ENCODE data around the gene TBC1D19.

Gene TBC1D19

DNA sequence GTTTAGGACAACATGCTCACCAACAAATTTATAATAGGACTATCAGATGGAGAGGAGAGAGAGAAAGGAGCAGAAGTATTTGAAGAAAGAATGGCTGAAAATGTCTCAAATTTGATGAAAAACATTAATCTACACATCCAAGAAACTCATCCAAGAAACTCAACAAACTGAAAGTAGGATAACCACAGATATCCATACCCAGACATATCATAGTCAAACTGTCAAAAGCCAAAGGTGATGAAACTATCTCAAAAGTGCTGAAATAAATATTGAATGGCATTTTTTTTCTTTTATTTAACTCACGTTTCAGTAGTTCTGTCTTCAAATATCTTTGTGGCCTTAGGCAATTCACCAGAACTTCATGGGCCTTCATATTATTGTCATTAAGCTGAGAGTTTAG lies 116.2 kb downstream of the TBC1D19 start:
- TF ChIP-seq, protein P1, sequence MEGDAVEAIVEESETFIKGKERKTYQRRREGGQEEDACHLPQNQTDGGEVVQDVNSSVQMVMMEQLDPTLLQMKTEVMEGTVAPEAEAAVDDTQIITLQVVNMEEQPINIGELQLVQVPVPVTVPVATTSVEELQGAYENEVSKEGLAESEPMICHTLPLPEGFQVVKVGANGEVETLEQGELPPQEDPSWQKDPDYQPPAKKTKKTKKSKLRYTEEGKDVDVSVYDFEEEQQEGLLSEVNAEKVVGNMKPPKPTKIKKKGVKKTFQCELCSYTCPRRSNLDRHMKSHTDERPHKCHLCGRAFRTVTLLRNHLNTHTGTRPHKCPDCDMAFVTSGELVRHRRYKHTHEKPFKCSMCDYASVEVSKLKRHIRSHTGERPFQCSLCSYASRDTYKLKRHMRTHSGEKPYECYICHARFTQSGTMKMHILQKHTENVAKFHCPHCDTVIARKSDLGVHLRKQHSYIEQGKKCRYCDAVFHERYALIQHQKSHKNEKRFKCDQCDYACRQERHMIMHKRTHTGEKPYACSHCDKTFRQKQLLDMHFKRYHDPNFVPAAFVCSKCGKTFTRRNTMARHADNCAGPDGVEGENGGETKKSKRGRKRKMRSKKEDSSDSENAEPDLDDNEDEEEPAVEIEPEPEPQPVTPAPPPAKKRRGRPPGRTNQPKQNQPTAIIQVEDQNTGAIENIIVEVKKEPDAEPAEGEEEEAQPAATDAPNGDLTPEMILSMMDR (IDR thresholded peaks at IDR 0.05) = no peak
- no peak overlapping the region for H3K9ac ChIP-seq
- no peaks in the 10 kb centered on the region for H3K9me3 ChIP-seq (ENCODE audit: control insufficient read depth, low read length)
- no peaks in the 10 kb centered on the region for H3K36me3 ChIP-seq (ENCODE audit: control insufficient read depth, insufficient read depth, low read length)
- no peak overlapping the region for H3K27ac ChIP-seq
- no peak overlapping the region for H2AFZ ChIP-seq
- H3K79me2 ChIP-seq = no peaks in the 10 kb centered on the region
- no peak overlapping the region for H3K4me3 ChIP-seq (ENCODE audit: low read depth, low read length)
- H3K4me2 ChIP-seq (ENCODE audit: low read length) = no peak overlapping the region
- H3K4me1 ChIP-seq = no peaks in the 10 kb centered on the region
- H3K27me3 ChIP-seq (ENCODE audit: control insufficient read depth, insufficient read depth, low read length) = no peaks in the 10 kb centered on the region

DNA sequence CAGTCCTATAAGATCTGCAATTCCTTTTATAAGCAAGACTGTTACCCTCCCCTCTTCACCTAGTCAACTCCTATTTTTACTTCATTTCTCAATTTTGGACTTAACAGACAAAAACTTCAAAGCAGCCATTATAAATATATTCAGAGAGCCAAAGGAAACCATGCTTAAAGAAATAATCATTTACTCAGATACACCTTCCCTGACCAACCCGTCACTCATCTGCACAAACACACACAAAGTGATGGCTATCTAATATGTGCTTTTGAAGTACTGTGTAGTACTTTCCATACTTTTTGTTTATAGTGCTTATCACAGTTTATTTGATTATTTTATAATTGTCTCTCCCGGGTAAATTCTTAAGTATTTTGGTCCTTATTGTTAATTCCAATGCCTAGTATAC lies 117.2 kb downstream of the TBC1D19 start:
- Histone ChIP-seq H3K4me2 (ENCODE audit: low read length) (no peak overlapping the region), H3K27me3 (ENCODE audit: control insufficient read depth, insufficient read depth, low read length) (no peaks in the 10 kb centered on the region), H3K36me3 (ENCODE audit: control insufficient read depth, insufficient read depth, low read length) (no peaks in the 10 kb centered on the region), H3K4me1 (no peaks in the 10 kb centered on the region), H3K9ac (no peak overlapping the region), H3K4me3 (ENCODE audit: low read depth, low read length) (no peak overlapping the region), H3K27ac (no peak overlapping the region), H3K9me3 (ENCODE audit: control insufficient read depth, low read length) (no peaks in the 10 kb centered on the region), H3K79me2 (no peaks in the 10 kb centered on the region), H2AFZ (no peak overlapping the region)
- TF ChIP-seq, protein P1 (IDR thresholded peaks at IDR 0.05) = no peak

DNA sequence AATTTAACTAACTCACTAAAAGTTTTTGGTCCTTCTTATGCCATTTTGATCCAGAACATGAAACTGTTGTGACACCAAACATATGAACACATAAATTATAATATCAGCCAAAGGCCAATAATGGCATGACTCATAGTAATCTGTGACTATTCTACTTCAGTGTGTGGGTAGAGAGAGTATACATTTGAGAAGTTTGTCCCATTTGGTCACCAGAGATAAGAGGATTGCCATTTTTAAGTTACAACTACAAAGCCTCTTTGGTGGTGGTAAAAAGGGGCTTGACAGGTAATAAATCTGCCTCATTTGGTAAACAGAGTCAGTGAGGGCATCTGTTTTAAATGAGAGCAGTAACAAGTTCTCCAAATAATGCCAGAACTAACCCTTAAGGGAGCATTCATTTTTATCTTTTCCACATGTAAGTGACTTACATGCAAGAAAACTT lies 117.9 kb downstream of the TBC1D19 start:
- no peak overlapping the region for H3K27ac ChIP-seq

DNA sequence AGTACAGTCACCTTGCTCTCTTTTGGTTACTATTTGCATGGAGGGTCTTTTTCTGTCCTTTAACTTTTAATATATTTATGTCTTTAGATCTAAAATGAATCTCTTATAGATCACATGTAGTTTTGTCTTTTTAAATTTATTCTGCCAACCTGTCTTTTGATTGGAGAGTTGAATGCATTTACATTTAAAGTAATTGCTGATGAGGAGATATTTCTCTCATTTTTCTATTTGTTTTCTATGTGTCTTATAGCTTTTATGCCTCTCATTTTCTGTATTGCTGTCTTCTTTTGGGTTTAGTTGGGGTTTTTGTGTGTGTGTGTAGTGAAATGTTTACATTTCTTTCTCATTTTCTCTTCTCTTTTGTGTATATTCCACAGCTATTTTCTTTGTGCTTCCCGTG lies 123.5 kb downstream of the TBC1D19 start:
- Histone ChIP-seq H3K9me3 (ENCODE audit: control insufficient read depth, low read length) (no peaks in the 10 kb centered on the region), H2AFZ (no peak overlapping the region), H3K27ac (no peak overlapping the region), H3K4me3 (ENCODE audit: low read depth, low read length) (no peak overlapping the region), H3K4me1 (no peaks in the 10 kb centered on the region), H3K36me3 (ENCODE audit: control insufficient read depth, insufficient read depth, low read length) (no peaks in the 10 kb centered on the region), H3K4me2 (ENCODE audit: low read length) (no peak overlapping the region), H3K79me2 (no peaks in the 10 kb centered on the region), H3K9ac (no peak overlapping the region), H3K27me3 (ENCODE audit: control insufficient read depth, insufficient read depth, low read length) (no peaks in the 10 kb centered on the region)
- TF ChIP-seq, protein P1 (IDR thresholded peaks at IDR 0.05) = no peak

More for the DNA sequence above, 117.9 kb downstream of the TBC1D19 start:
- no peak overlapping the region for H3K9ac ChIP-seq
- no peaks in the 10 kb centered on the region for H3K9me3 ChIP-seq (ENCODE audit: control insufficient read depth, low read length)
- H3K4me2 ChIP-seq (ENCODE audit: low read length) = no peak overlapping the region
- TF ChIP-seq, protein P1 (IDR thresholded peaks at IDR 0.05) = no peak
- no peaks in the 10 kb centered on the region for H3K27me3 ChIP-seq (ENCODE audit: control insufficient read depth, insufficient read depth, low read length)
- H3K4me3 ChIP-seq (ENCODE audit: low read depth, low read length) = no peak overlapping the region
- no peak overlapping the region for H2AFZ ChIP-seq
- H3K36me3 ChIP-seq (ENCODE audit: control insufficient read depth, insufficient read depth, low read length) = no peaks in the 10 kb centered on the region
- H3K79me2 ChIP-seq = no peaks in the 10 kb centered on the region
- no peaks in the 10 kb centered on the region for H3K4me1 ChIP-seq

DNA sequence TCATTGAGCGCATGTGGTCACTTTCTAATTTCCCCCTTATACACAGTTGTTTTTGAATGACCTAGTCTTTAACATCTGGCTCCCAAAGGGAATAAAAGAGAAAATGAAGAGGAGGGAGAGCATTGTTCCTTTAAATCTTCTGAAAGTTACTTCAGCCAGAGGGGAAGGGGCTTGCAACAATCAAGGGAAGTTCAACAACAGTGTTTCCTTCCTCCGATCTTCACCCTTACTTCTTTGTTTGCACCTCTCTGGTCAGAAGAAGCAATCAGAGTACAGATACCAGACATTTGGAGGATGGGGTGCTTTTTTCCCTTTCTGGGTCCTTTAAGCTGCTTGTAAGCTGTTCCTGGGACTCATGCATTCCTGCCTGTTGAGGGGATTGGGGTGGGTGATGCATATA lies 125.4 kb downstream of the TBC1D19 start:
- H3K9ac ChIP-seq = no peak overlapping the region
- TF ChIP-seq, protein P1 (IDR thresholded peaks at IDR 0.05) = no peak
- H3K4me3 ChIP-seq (ENCODE audit: low read depth, low read length) = no peak overlapping the region
- no peaks in the 10 kb centered on the region for H3K27me3 ChIP-seq (ENCODE audit: control insufficient read depth, insufficient read depth, low read length)
- H3K36me3 ChIP-seq (ENCODE audit: control insufficient read depth, insufficient read depth, low read length) = no peaks in the 10 kb centered on the region
- H3K79me2 ChIP-seq = no peaks in the 10 kb centered on the region
- no peaks in the 10 kb centered on the region for H3K9me3 ChIP-seq (ENCODE audit: control insufficient read depth, low read length)
- no peak overlapping the region for H3K27ac ChIP-seq
- H2AFZ ChIP-seq = no peak overlapping the region
- H3K4me1 ChIP-seq = no peaks in the 10 kb centered on the region
- H3K4me2 ChIP-seq (ENCODE audit: low read length) = no peak overlapping the region
